ENCODE measurements around the gene KRT8. TPM values are rescaled to one million over a fixed set of nuclear protein-coding genes. Genes with fewer than 3 reads are reported as not detected.

Gene KRT8
- total RNA-seq, 1 experiment from 2014 or later = 1,655 TPM

DNA sequence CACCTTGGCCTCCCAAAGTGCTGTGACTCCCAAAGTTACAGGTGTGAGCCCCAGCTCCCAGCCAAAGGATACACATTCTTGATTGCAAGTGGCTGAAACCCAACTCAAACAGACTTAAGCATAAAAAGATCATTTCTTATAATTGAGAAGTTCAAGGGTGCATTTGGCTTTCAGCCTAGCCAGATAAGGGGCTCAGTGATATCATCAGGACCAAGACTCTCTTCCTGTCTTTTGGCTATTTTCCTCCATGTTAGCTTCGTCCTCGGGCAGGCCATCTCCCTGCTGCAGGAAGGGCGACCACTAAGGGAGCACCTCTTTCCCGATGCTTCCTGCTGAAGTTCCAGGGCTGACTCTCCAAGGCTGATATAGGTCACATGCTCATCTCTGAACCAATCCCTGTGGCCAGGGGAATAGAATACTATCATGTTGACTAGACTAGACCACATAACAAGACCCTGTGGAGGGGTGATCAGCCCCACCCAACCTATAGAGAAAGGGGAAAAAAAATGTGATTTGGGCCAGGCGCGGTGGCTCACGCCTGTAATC, 9.8 kb upstream of the KRT8 start:
- H3K79me2 ChIP-seq (ENCODE audit: insufficient read depth, low read length) = no peaks in the 10 kb centered on the region
- no peak overlapping the region for H3K4me3 ChIP-seq (replicated peaks in 1 of 2; ENCODE audit: low read depth in 1 of 2, low read length in 2 of 2)
- ChIA-PET CTCF (interaction anchor here (1.5 kb wide), 1 partner anchor 12 kb away, joined by 5 read pairs; no protein-coding TSS in a partner anchor), POLR2A (interaction anchor here (14.5 kb wide), 1 partner anchor 8 kb away, joined by 262 read pairs; the partner anchor contains the start of gene KRT8), RAD21 (ENCODE audit: low non-redundant PET in 1 of 2, low total read pairs in 2 of 2, uncharacterized antibody in 2 of 2, unreplicated experiment in 2 of 2) (no interaction called here)
- BruUV-seq (replicated peaks) = no TSS peak
- no peaks in the 10 kb centered on the region for H3K9me2 ChIP-seq (ENCODE audit: insufficient read depth)
- H3K27me3 ChIP-seq (ENCODE audit: insufficient read depth, low read length) = no peaks in the 10 kb centered on the region
- DNase-seq (ENCODE audit: low read depth, low spot score) (no peak), ATAC-seq (no peak)
- no peaks in the 10 kb centered on the region for H3K36me3 ChIP-seq (ENCODE audit: control insufficient read depth in 1 of 2, insufficient read depth in 2 of 2, low read length in 2 of 2)
- TF ChIP-seq JUND (IDR thresholded peaks at IDR 0.05) (no peak), ELF1 (IDR thresholded peaks at IDR 0.05; ENCODE audit: borderline replicate concordance, low read depth) (no peak), SRF (IDR thresholded peaks at IDR 0.05; ENCODE audit: low read depth) (no peak), EGR1 (IDR thresholded peaks at IDR 0.05; ENCODE audit: low read depth) (no peak), POLR2AphosphoS5 (IDR thresholded peaks at IDR 0.05; ENCODE audit: low read depth, low read length) (no peak), RAD21 (IDR thresholded peaks at IDR 0.05; ENCODE audit: low read depth) (no peak), MAX (IDR thresholded peaks at IDR 0.05) (no peak), YY1 (IDR thresholded peaks at IDR 0.05; ENCODE audit: extremely low read depth, insufficient replicate concordance, low read depth, low read length) (no peak), FOSL1 (IDR thresholded peaks at IDR 0.05; ENCODE audit: low read depth) (no peak), CTCF (IDR thresholded peaks at IDR 0.05 in 2 of 3, conservative IDR thresholded peaks at IDR 0.05 in 1 of 3; ENCODE audit: borderline replicate concordance in 1 of 3, insufficient read depth in 1 of 3, low read depth in 2 of 3, low read length in 2 of 3) (no peak), CEBPB (IDR thresholded peaks at IDR 0.05; ENCODE audit: low read depth) (no peak), SP1 (IDR thresholded peaks at IDR 0.05; ENCODE audit: low read depth) (no peak), EZH2 (IDR thresholded peaks at IDR 0.05) (no peak), TCF7L2 (IDR thresholded peaks at IDR 0.05; ENCODE audit: borderline replicate concordance, extremely low read depth, insufficient read depth, insufficient read length) (no peak), ZNF274 (IDR thresholded peaks at IDR 0.05; ENCODE audit: low read depth, low read length) (no peak), ZFX (IDR thresholded peaks at IDR 0.05) (no peak), SIN3A (IDR thresholded peaks at IDR 0.05; ENCODE audit: low read depth) (no peak), EZH2phosphoT487 (IDR thresholded peaks at IDR 0.05; ENCODE audit: borderline replicate concordance) (no peak)
- TF ChIP-seq, protein P1, sequence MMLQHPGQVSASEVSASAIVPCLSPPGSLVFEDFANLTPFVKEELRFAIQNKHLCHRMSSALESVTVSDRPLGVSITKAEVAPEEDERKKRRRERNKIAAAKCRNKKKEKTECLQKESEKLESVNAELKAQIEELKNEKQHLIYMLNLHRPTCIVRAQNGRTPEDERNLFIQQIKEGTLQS (IDR thresholded peaks at IDR 0.05) = no peak
- TF ChIP-seq, protein P2, sequence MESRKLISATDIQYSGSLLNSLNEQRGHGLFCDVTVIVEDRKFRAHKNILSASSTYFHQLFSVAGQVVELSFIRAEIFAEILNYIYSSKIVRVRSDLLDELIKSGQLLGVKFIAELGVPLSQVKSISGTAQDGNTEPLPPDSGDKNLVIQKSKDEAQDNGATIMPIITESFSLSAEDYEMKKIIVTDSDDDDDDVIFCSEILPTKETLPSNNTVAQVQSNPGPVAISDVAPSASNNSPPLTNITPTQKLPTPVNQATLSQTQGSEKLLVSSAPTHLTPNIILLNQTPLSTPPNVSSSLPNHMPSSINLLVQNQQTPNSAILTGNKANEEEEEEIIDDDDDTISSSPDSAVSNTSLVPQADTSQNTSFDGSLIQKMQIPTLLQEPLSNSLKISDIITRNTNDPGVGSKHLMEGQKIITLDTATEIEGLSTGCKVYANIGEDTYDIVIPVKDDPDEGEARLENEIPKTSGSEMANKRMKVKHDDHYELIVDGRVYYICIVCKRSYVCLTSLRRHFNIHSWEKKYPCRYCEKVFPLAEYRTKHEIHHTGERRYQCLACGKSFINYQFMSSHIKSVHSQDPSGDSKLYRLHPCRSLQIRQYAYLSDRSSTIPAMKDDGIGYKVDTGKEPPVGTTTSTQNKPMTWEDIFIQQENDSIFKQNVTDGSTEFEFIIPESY (IDR thresholded peaks at IDR 0.05; ENCODE audit: extremely low read depth, insufficient replicate concordance, low read length) = no peak
- H2AFZ ChIP-seq (ENCODE audit: low read depth, low read length, poor library complexity, severe bottlenecking) = no peak overlapping the region
- H3K4me2 ChIP-seq (ENCODE audit: low read length) = no peak overlapping the region
- H3K9me3 ChIP-seq (ENCODE audit: control insufficient read depth in 1 of 2, insufficient read depth in 1 of 2, low read depth in 1 of 2, low read length in 2 of 2) = no peaks in the 10 kb centered on the region
- H3K9ac ChIP-seq (ENCODE audit: low read length) = no peak overlapping the region
- intact Hi-C loops (cut with micrococcal nuclease) = no loop called here
- H3K27ac ChIP-seq (ENCODE audit: low read depth, low read length) = no peak overlapping the region
- peaks cover 9 to 21% of the 10 kb centered on the region in 2 experiments; a peak in 3 of 4 replicates for H3K4me1 ChIP-seq (ENCODE audit: control insufficient read depth in 1 of 2, insufficient read depth in 2 of 2, low read length in 2 of 2)
- no peaks in the 10 kb centered on the region for H4K20me1 ChIP-seq (ENCODE audit: insufficient read depth)
